ENCODE results near the gene OR52B4.
"Not testable (repeated sequence)": the region's sequence is repeated elsewhere in the genome, so short reads cannot be mapped to it uniquely, and the experiment has no call there.

Gene OR52B4

GRCh38 chr11:4368286-4368685 lies at the start of gene OR52B4:
Gene OR52B4, minus strand, starts transcription at chr11:4368386. Its CDS starts 91 bp downstream, at chr11:4368295.
- Histone ChIP-seq H3K27me3 (ENCODE audit: insufficient read depth, low read length) (no peaks in the 10 kb centered on the region), H3K9me3 (ENCODE audit: low read length) (no peaks in the 10 kb centered on the region), H3K36me3 (ENCODE audit: insufficient read depth, low read length) (no peaks in the 10 kb centered on the region), H3K4me3 (ENCODE audit: low read length) (no peak within 1 kb of the TSS), H3K4me1 (ENCODE audit: insufficient read depth, low read length) (no peaks in the 10 kb centered on the region), H2AFZ (ENCODE audit: low read depth, low read length) (no peak within 1 kb of the TSS)

DNA sequence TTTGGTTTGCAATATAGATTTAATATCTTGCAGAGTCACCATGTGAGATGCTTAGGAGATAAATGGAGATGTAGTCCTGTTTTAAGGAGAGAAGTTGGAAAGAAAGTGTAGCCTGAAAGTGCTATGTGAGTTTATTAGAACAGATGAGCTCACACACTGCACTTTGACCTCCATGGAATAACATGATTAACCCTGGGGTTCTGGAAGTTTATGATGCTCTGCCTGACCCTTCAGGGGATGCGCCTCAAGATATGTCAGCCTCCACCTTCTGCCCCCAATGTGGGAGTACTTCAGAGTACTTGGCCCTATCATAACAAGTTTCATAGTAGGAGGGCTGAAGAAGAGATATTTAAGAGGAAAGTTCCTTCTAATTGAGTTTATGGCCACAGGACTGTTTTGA lies 48.6 kb upstream of the OR52B4 start:
- H3K4me1 ChIP-seq (ENCODE audit: insufficient read depth, low read length): no peaks in the 10 kb centered on the region
- no peaks in the 10 kb centered on the region for H3K36me3 ChIP-seq (ENCODE audit: insufficient read depth, low read length)
- no peak overlapping the region for H3K4me3 ChIP-seq (ENCODE audit: low read length)
- no peak overlapping the region for H2AFZ ChIP-seq (ENCODE audit: low read depth, low read length)
- no peaks in the 10 kb centered on the region for H3K9me3 ChIP-seq (ENCODE audit: low read length)
- peaks cover 8% of the 10 kb centered on the region for H3K27me3 ChIP-seq (ENCODE audit: insufficient read depth, low read length)

- Histone ChIP-seq H2AFZ (ENCODE audit: low read depth, low read length) (no peak overlapping the region), H3K4me3 (ENCODE audit: low read length) (no peak overlapping the region), H3K27me3 (ENCODE audit: insufficient read depth, low read length) (peaks cover 9% of the 10 kb centered on the region), H3K36me3 (ENCODE audit: insufficient read depth, low read length) (no peaks in the 10 kb centered on the region), H3K4me1 (ENCODE audit: insufficient read depth, low read length) (no peaks in the 10 kb centered on the region), H3K9me3 (ENCODE audit: low read length) (no peaks in the 10 kb centered on the region)
These were observed 48.1 kb upstream of the OR52B4 start for GRCh38 chr11:4416306-4416705.

DNA sequence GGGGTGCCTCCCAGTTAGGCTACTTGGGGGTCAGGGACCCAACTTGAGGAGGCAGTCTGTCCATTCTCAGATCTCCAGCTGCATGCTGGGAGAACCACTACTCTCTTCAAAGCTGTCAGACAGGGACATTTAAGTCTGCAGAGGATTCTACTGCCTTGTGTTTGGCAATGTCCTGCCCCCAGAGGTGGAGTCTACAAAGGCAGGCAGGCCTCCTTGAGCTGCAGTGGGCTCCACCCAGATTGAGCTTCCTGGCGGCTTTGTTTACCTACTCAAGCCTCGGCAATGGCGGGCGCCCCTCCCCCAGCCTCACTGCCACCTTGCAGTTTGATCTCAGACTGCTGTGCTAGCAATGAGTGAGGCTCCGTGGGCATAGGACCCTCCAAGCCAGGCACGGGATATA lies 38.0 kb upstream of the OR52B4 start:
- not testable (repeated sequence) for H3K9me3 ChIP-seq (ENCODE audit: low read length); H3K36me3 ChIP-seq (ENCODE audit: insufficient read depth, low read length); H3K4me1 ChIP-seq (ENCODE audit: insufficient read depth, low read length); H3K4me3 ChIP-seq (ENCODE audit: low read length); H3K27me3 ChIP-seq (ENCODE audit: insufficient read depth, low read length); H2AFZ ChIP-seq (ENCODE audit: low read depth, low read length)

- Histone ChIP-seq H3K27me3 (ENCODE audit: insufficient read depth, low read length) (no peaks in the 10 kb centered on the region), H2AFZ (ENCODE audit: low read depth, low read length) (peak overlapping the region; percentile 89), H3K4me1 (ENCODE audit: insufficient read depth, low read length) (no peaks in the 10 kb centered on the region), H3K9me3 (ENCODE audit: low read length) (no peaks in the 10 kb centered on the region), H3K36me3 (ENCODE audit: insufficient read depth, low read length) (peaks cover 13% of the 10 kb centered on the region), H3K4me3 (ENCODE audit: low read length) (peak overlapping the region; percentile 90)
These were observed 25.7 kb upstream of the OR52B4 start for GRCh38 chr11:4393858-4394223.

- H3K27me3 ChIP-seq (ENCODE audit: insufficient read depth, low read length): no peaks in the 10 kb centered on the region
- peak within 1 kb of the TSS; percentile 89 for H2AFZ ChIP-seq (ENCODE audit: low read depth, low read length)
- no peaks in the 10 kb centered on the region for H3K4me1 ChIP-seq (ENCODE audit: insufficient read depth, low read length)
- no peaks in the 10 kb centered on the region for H3K9me3 ChIP-seq (ENCODE audit: low read length)
- peak within 1 kb of the TSS; percentile 90 for H3K4me3 ChIP-seq (ENCODE audit: low read length)
- H3K36me3 ChIP-seq (ENCODE audit: insufficient read depth, low read length): peaks cover 16% of the 10 kb centered on the region
These were observed 25.1 kb upstream of the OR52B4 start, which contains the start of gene TRIM21 for GRCh38 chr11:4393209-4393857. Gene TRIM21, minus strand, starts transcription at chr11:4393702. Its CDS starts 3,293 bp downstream, at chr11:4390409.

DNA sequence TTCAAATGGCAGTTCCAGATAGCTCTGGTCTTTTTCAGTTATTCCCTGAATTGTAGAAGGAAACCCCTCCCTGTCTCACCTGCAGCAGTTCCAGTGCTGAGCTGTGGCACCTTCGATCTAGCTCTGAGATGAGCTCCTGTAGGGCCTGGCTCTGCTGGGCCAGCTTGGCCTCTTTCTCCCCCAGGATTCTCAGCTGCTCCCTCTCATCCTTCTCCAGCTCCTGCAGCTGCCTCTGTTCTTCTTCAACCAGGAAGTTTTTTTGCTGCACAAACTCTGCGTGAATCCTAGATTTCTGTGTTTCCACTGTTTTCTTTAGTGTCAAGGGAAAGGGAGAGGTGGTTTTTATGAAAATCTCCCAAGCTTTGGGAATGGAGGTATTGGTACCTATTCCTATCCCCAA lies 20.0 kb upstream of the OR52B4 start:
- peaks cover 16% of the 10 kb centered on the region for H3K36me3 ChIP-seq (ENCODE audit: insufficient read depth, low read length)
- H3K9me3 ChIP-seq (ENCODE audit: low read length): no peaks in the 10 kb centered on the region

GRCh38 chr11:4385978-4386740 lies 18.0 kb upstream of the OR52B4 start:
- peaks cover 16% of the 10 kb centered on the region for H3K36me3 ChIP-seq (ENCODE audit: insufficient read depth, low read length)
- H3K4me1 ChIP-seq (ENCODE audit: insufficient read depth, low read length): no peaks in the 10 kb centered on the region
- no peaks in the 10 kb centered on the region for H3K9me3 ChIP-seq (ENCODE audit: low read length)

More for the DNA sequence above, 20.0 kb upstream of the OR52B4 start:
- no peak overlapping the region for H3K4me3 ChIP-seq (ENCODE audit: low read length)
- no peak overlapping the region for H2AFZ ChIP-seq (ENCODE audit: low read depth, low read length)
- H3K4me1 ChIP-seq (ENCODE audit: insufficient read depth, low read length): no peaks in the 10 kb centered on the region
- no peaks in the 10 kb centered on the region for H3K27me3 ChIP-seq (ENCODE audit: insufficient read depth, low read length)

GRCh38 chr11:4381901-4382300 lies 13.7 kb upstream of the OR52B4 start:
- H2AFZ ChIP-seq (ENCODE audit: low read depth, low read length): no peak overlapping the region
- no peak overlapping the region for H3K4me3 ChIP-seq (ENCODE audit: low read length)
- no peaks in the 10 kb centered on the region for H3K4me1 ChIP-seq (ENCODE audit: insufficient read depth, low read length)
- peaks cover 3% of the 10 kb centered on the region for H3K27me3 ChIP-seq (ENCODE audit: insufficient read depth, low read length)
- no peaks in the 10 kb centered on the region for H3K9me3 ChIP-seq (ENCODE audit: low read length)
- H3K36me3 ChIP-seq (ENCODE audit: insufficient read depth, low read length): no peaks in the 10 kb centered on the region

More at GRCh38 chr11:4385978-4386740, 18.0 kb upstream of the OR52B4 start:
- Histone ChIP-seq H2AFZ (ENCODE audit: low read depth, low read length) (no peak overlapping the region), H3K27me3 (ENCODE audit: insufficient read depth, low read length) (no peaks in the 10 kb centered on the region), H3K4me3 (ENCODE audit: low read length) (no peak overlapping the region)

DNA sequence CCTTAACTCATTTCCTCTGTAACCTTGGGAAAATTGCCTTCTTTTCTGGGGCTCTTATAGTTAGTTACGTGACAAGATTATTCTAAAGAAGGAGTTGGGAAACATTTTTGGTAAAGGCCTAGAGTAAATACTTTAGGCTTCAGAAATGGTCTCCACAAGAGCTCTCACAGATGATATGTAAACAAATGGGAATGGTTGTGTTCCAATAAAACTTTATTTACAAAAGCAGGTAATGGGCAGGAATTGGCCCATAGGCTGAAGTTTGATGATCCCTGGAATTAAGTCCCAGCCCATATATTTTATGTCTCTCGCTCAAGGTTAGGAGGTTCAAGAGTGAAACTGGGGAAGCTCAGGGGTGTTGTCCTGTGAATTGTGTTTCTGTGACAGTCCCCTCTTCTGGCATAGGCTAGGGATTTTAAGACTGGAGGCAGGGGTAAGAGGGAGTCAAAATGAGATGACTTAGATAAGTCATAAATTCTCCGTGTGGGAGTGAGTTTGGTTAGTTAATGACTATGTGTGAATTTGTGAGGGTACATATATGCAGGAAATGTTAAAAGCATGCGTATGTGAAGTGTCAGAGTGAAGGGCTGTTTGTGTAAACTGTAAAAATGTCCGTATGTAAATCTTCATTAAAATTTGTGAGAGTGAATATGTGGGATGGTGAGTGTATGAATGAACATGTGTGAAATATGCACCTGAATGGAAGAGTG lies 7.4 kb upstream of the OR52B4 start:
- H2AFZ ChIP-seq (ENCODE audit: low read depth, low read length): no peak overlapping the region
- peaks cover 13% of the 10 kb centered on the region for H3K27me3 ChIP-seq (ENCODE audit: insufficient read depth, low read length)
- H3K4me1 ChIP-seq (ENCODE audit: insufficient read depth, low read length): no peaks in the 10 kb centered on the region
- H3K9me3 ChIP-seq (ENCODE audit: low read length): no peaks in the 10 kb centered on the region
- H3K36me3 ChIP-seq (ENCODE audit: insufficient read depth, low read length): no peaks in the 10 kb centered on the region
- H3K4me3 ChIP-seq (ENCODE audit: low read length): no peak overlapping the region

DNA sequence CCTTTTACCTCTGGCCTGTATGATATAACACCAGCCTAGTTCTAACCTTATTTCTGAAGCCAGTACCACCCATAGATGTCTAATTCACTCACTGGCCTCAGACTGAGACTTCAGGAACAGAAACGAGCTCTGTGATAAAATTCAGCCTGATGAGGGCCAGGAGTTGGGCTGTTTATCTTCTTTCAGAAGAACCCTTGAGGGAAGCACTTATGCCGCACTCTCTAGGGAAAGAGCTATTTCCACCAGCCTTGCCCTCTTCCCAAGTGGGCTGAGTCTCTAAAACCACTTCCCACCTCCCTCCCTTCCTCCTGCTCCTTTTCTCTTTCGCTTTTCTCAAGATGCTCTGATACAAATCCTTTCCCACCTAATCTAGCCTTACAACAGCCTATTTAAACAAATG lies 2.0 kb upstream of the OR52B4 start:
- Histone ChIP-seq H2AFZ (ENCODE audit: low read depth, low read length) (no peak overlapping the region), H3K9me3 (ENCODE audit: low read length) (no peaks in the 10 kb centered on the region), H3K36me3 (ENCODE audit: insufficient read depth, low read length) (no peaks in the 10 kb centered on the region), H3K4me3 (ENCODE audit: low read length) (no peak overlapping the region), H3K27me3 (ENCODE audit: insufficient read depth, low read length) (peaks cover 6% of the 10 kb centered on the region), H3K4me1 (ENCODE audit: insufficient read depth, low read length) (no peaks in the 10 kb centered on the region)

DNA sequence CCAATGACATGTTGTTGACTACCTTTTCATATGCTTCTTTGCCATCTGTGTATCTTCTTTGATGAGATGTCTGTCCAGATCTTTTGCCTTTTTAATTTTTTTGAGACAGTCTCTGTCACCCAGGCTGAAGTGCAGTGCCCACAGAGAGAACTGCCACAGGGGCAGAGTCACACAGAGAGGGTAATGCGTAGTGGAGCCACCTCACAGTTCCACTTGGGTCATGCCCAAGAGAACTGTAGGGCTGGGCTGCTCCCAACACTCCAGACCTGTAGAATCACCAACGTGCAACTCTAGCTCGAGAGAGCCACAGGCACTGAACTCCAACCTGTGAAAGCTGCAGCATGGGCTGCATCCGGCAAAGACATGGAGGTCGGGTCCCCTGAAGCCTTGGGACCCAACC lies 20.0 kb downstream of the OR52B4 start:
- H2AFZ ChIP-seq (ENCODE audit: low read depth, low read length); H3K36me3 ChIP-seq (ENCODE audit: insufficient read depth, low read length); H3K9me3 ChIP-seq (ENCODE audit: low read length); H3K4me3 ChIP-seq (ENCODE audit: low read length); H3K27me3 ChIP-seq (ENCODE audit: insufficient read depth, low read length); H3K4me1 ChIP-seq (ENCODE audit: insufficient read depth, low read length): not testable (repeated sequence)

GRCh38 chr11:4345366-4345765 lies 22.8 kb downstream of the OR52B4 start:
- H2AFZ ChIP-seq (ENCODE audit: low read depth, low read length); H3K4me1 ChIP-seq (ENCODE audit: insufficient read depth, low read length); H3K27me3 ChIP-seq (ENCODE audit: insufficient read depth, low read length); H3K36me3 ChIP-seq (ENCODE audit: insufficient read depth, low read length); H3K9me3 ChIP-seq (ENCODE audit: low read length); H3K4me3 ChIP-seq (ENCODE audit: low read length): not testable (repeated sequence)

All from neuron (in vitro differentiated cells).